ENCODE results near the gene ERCC8. TPM values are rescaled to one million over a fixed set of nuclear protein-coding genes. Genes with fewer than 3 reads are reported as not detected.
A peak's percentile ranks its signal among the peaks of the same experiment; 100 is the strongest.

The ERCC8 gene
- total and polyA plus RNA-seq, 9 of the 15 experiments (the other 6 are each of a cell fraction or from before 2014, with no cell fraction given) = 10.1 to 41.8 (median 24.4) TPM

DNA sequence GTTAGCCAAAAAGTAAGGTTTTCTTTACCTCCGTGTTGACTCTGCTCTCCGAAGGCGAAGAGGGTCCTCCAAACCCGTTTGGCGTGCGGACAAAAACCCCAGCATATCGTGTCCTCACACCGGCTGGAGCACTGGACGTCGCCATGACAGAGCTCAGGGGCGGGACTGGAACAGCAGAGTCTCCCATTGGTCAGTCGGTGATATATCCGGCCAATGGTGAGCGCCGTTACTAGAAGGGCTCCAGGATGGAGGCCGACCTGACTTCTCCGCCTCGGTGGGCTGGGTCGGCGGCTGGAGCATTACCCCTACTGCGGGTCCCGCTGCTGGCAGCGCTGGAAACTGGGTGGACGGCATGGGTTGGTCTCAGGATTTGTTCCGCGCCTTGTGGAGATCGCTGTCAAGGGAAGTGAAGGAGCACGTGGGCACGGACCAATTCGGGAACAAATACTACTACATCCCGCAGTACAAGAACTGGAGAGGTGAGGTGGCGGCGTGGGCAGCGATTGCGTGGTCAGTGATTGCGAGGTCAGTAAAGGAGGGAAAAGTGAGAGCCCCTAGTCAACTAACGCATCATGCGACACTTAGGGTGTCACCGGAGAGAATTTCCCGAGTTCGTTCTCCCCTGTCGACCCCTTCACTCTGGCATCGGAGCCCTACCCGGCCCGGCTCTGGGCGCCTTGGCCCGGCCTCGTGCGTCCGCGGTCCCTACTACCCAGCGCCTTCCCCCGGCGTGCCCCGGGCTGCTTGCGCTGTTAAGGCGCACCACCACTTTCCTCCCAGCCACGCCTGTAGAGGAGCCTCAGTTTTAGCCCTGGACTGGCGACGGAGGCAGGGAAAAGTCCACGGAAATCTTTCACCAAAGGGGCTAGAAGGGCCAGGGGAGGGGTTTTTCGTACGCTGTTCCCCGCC is at the start of gene ERCC8, which contains the start of gene NDUFAF2 (continued):
- TF ChIP-seq, protein P1, sequence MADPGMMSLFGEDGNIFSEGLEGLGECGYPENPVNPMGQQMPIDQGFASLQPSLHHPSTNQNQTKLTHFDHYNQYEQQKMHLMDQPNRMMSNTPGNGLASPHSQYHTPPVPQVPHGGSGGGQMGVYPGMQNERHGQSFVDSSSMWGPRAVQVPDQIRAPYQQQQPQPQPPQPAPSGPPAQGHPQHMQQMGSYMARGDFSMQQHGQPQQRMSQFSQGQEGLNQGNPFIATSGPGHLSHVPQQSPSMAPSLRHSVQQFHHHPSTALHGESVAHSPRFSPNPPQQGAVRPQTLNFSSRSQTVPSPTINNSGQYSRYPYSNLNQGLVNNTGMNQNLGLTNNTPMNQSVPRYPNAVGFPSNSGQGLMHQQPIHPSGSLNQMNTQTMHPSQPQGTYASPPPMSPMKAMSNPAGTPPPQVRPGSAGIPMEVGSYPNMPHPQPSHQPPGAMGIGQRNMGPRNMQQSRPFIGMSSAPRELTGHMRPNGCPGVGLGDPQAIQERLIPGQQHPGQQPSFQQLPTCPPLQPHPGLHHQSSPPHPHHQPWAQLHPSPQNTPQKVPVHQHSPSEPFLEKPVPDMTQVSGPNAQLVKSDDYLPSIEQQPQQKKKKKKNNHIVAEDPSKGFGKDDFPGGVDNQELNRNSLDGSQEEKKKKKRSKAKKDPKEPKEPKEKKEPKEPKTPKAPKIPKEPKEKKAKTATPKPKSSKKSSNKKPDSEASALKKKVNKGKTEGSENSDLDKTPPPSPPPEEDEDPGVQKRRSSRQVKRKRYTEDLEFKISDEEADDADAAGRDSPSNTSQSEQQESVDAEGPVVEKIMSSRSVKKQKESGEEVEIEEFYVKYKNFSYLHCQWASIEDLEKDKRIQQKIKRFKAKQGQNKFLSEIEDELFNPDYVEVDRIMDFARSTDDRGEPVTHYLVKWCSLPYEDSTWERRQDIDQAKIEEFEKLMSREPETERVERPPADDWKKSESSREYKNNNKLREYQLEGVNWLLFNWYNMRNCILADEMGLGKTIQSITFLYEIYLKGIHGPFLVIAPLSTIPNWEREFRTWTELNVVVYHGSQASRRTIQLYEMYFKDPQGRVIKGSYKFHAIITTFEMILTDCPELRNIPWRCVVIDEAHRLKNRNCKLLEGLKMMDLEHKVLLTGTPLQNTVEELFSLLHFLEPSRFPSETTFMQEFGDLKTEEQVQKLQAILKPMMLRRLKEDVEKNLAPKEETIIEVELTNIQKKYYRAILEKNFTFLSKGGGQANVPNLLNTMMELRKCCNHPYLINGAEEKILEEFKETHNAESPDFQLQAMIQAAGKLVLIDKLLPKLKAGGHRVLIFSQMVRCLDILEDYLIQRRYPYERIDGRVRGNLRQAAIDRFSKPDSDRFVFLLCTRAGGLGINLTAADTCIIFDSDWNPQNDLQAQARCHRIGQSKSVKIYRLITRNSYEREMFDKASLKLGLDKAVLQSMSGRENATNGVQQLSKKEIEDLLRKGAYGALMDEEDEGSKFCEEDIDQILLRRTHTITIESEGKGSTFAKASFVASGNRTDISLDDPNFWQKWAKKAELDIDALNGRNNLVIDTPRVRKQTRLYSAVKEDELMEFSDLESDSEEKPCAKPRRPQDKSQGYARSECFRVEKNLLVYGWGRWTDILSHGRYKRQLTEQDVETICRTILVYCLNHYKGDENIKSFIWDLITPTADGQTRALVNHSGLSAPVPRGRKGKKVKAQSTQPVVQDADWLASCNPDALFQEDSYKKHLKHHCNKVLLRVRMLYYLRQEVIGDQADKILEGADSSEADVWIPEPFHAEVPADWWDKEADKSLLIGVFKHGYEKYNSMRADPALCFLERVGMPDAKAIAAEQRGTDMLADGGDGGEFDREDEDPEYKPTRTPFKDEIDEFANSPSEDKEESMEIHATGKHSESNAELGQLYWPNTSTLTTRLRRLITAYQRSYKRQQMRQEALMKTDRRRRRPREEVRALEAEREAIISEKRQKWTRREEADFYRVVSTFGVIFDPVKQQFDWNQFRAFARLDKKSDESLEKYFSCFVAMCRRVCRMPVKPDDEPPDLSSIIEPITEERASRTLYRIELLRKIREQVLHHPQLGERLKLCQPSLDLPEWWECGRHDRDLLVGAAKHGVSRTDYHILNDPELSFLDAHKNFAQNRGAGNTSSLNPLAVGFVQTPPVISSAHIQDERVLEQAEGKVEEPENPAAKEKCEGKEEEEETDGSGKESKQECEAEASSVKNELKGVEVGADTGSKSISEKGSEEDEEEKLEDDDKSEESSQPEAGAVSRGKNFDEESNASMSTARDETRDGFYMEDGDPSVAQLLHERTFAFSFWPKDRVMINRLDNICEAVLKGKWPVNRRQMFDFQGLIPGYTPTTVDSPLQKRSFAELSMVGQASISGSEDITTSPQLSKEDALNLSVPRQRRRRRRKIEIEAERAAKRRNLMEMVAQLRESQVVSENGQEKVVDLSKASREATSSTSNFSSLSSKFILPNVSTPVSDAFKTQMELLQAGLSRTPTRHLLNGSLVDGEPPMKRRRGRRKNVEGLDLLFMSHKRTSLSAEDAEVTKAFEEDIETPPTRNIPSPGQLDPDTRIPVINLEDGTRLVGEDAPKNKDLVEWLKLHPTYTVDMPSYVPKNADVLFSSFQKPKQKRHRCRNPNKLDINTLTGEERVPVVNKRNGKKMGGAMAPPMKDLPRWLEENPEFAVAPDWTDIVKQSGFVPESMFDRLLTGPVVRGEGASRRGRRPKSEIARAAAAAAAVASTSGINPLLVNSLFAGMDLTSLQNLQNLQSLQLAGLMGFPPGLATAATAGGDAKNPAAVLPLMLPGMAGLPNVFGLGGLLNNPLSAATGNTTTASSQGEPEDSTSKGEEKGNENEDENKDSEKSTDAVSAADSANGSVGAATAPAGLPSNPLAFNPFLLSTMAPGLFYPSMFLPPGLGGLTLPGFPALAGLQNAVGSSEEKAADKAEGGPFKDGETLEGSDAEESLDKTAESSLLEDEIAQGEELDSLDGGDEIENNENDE (IDR thresholded peaks at IDR 0.05; ENCODE audit: low read depth, low read length) = no peak
- peak; percentile 53 to 73; a peak in 2 of 4 replicates for TF ChIP-seq SIN3A (IDR thresholded peaks at IDR 0.05; ENCODE audit: borderline replicate concordance in 2 of 2, control insufficient read depth in 1 of 2, low read depth in 2 of 2, low read length in 2 of 2)
- TF ChIP-seq ZNF589 (CRISPR knock-in tag; IDR thresholded peaks at IDR 0.05; ENCODE audit: low read depth) = no peak
- TF ChIP-seq, protein P2, sequence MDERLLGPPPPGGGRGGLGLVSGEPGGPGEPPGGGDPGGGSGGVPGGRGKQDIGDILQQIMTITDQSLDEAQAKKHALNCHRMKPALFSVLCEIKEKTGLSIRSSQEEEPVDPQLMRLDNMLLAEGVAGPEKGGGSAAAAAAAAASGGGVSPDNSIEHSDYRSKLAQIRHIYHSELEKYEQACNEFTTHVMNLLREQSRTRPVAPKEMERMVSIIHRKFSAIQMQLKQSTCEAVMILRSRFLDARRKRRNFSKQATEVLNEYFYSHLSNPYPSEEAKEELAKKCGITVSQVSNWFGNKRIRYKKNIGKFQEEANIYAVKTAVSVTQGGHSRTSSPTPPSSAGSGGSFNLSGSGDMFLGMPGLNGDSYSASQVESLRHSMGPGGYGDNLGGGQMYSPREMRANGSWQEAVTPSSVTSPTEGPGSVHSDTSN (CRISPR knock-in tag; IDR thresholded peaks at IDR 0.05; ENCODE audit: low read depth) = no peak
- TF ChIP-seq, protein P2 (tag; conservative IDR thresholded peaks at IDR 0.05; ENCODE audit: low read depth) = no peak
- TF ChIP-seq THRAP3 (IDR thresholded peaks at IDR 0.05; ENCODE audit: borderline replicate concordance) = no peak
- TF ChIP-seq, protein P3, sequence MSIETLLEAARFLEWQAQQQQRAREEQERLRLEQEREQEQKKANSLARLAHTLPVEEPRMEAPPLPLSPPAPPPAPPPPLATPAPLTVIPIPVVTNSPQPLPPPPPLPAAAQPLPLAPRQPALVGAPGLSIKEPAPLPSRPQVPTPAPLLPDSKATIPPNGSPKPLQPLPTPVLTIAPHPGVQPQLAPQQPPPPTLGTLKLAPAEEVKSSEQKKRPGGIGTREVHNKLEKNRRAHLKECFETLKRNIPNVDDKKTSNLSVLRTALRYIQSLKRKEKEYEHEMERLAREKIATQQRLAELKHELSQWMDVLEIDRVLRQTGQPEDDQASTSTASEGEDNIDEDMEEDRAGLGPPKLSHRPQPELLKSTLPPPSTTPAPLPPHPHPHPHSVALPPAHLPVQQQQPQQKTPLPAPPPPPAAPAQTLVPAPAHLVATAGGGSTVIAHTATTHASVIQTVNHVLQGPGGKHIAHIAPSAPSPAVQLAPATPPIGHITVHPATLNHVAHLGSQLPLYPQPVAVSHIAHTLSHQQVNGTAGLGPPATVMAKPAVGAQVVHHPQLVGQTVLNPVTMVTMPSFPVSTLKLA (conservative IDR thresholded peaks at IDR 0.05) = peak; percentile 86 to 93

Measured in K562 (cell line).